AG04449 (cell line): ENCODE results near the gene SLC25A1.

Source experiments
- CTCF ChIA-PET: fragments of 350-600 bp; formaldehyde crosslinking; extraction: SDS; loops from one replicate; lab custom pipeline; 2021; ENCODE audit warnings: antibody characterized with exemption; lab: Yijun Ruan, JAX
- POLR2A ChIA-PET: fragments of 400-600, 350-600 bp; formaldehyde crosslinking; extraction: SDS; loops from one replicate; lab custom pipeline; 2020; ENCODE audit warnings: antibody characterized with exemption, inconsistent platforms; lab: Yijun Ruan, JAX
- DNase-seq: peaks from one replicate; pipeline ENCODE4 v3.0.0-alpha.2; 2010; ENCODE audit warnings: low read depth, low spot score
- H3K4me3 ChIP-seq: 2 replicates; pipeline ENCODE4 v1.5.1; 2011; ENCODE audit warnings: low read depth, mild to moderate bottlenecking, control low read depth, low read length
- TF ChIP-seq, protein P1 (sequence below): IDR thresholded peaks from one replicate; pipeline ENCODE4 v1.5.1; 2011; ENCODE audit warnings: mild to moderate bottlenecking, moderate library complexity, low read length, control low read depth, inconsistent platforms; ENCODE audit not compliant: insufficient read depth; ENCODE audit errors: missing control alignments

SLC25A1 gene

DNA sequence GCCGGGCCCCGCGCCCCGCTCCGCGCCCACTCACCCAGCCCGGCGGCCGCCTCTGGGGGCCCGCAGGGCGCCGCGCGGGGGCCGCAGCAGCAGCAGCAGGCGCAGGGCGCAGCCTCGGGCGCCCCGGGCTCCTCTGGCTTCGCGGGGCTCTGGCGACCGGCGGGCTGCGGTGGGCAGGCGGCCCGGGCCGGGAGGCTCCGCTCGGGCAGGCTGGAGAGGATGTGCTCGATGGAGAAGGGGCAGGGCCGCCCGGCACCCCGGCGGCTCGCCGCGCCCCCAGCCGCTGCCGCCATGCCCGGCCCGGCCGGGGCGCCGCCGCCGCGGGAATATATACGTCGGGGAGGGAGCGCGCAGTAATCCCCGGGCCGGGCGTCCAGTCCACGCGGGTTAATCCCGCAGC is 28.5 kb downstream of the SLC25A1 start, which contains the start of gene GSC2:
GSC2 (minus strand) TSS at position 302 of the 400 bp plus-strand sequence; CDS start at position 293, 9 bp downstream.
- H3K4me3 ChIP-seq: no peak within 1 kb of the TSS
- no peak for DNase-seq
- ChIA-PET CTCF (no interaction called here), POLR2A (no interaction called here)
- TF ChIP-seq, protein P1, sequence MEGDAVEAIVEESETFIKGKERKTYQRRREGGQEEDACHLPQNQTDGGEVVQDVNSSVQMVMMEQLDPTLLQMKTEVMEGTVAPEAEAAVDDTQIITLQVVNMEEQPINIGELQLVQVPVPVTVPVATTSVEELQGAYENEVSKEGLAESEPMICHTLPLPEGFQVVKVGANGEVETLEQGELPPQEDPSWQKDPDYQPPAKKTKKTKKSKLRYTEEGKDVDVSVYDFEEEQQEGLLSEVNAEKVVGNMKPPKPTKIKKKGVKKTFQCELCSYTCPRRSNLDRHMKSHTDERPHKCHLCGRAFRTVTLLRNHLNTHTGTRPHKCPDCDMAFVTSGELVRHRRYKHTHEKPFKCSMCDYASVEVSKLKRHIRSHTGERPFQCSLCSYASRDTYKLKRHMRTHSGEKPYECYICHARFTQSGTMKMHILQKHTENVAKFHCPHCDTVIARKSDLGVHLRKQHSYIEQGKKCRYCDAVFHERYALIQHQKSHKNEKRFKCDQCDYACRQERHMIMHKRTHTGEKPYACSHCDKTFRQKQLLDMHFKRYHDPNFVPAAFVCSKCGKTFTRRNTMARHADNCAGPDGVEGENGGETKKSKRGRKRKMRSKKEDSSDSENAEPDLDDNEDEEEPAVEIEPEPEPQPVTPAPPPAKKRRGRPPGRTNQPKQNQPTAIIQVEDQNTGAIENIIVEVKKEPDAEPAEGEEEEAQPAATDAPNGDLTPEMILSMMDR: no peak

DNA sequence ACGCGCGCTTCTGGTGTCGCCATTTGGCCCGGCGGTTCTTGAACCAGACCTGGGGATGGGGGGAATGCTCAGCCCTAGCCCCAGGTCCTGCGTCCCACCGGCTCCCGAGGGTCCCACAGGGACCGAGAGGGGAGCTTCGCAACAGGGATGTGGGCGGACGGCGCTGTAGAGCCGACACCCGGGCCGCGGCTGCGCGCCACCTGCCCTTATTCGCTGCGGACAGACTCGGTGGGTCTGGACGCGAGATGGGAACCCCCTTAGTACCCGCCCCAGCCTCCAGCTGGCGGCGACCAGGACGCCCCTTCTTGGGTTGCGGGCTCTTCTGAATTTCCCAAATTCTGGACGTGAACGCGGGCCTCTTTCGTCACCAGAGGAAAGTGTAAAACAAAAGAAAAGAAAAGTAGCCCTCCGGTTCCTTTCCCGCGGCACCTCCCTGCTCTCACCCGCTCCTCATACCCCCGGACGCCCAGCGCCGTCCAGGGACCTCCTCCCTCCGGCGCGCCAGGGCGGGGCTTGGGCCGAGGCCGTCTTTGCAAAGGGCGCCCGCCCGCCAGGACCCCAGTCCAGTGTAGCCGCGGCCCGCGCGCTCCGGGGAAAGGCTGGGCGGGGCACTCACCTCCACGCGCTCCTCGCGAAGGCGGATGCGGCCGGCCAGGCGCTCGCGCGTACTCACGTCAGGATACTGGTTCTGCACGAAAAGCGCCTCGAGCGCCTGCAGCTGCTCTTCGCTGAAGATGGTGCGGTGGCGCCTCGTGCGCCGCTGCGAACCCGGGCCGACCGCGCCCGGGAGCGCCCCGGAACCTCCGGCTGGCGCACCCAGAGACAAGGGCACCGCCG is 29.3 kb downstream of the SLC25A1 start:
- H3K4me3 ChIP-seq: no peak overlapping the region
- POLR2A ChIA-PET: no interaction called here
- TF ChIP-seq, protein P1: no peak
- CTCF ChIA-PET: interaction anchor here (1.2 kb wide), 1 partner anchor 13 kb away, joined by 3 read pairs; no protein-coding TSS in a partner anchor
- DNase-seq: no peak

DNA sequence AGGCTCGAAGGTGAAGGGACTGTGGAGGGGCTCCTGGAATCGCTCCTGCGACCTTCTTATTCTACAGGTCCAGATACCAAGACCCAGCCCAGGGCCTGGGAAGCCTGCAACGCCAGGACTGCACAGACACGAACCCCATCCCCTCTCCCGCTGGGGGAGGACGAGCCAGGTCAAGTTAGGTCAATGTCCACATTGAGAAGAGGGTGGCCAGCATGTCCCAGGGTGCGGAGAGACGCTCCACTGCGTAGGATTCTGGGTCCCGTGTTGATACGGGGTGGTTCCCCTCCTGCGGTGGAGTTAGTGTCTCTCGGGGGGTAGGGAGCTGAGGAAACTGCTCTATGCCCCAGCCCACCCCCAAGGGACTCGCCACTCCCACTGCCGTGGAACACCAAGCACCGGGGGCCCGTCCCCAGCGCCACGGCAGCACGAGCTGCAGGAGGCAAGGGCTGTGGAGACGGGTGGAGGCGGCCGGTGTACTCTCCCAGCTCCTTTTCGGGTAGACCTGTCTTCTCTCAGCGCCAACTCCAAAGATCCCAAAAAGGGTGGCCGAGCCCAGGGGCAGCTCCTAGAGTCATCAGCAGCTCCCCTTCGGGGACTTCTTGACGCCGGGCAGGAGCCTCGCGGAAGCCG is 30.0 kb downstream of the SLC25A1 start:
- CTCF ChIA-PET: interaction anchor here (1.2 to 1.4 kb wide), 2 partner anchors 13 to 481 kb away, joined by 3 to 4 read pairs; no protein-coding TSS in a partner anchor
- H3K4me3 ChIP-seq: no peak overlapping the region
- no peak for DNase-seq
- TF ChIP-seq, protein P1: no peak
- POLR2A ChIA-PET: no interaction called here

DNA sequence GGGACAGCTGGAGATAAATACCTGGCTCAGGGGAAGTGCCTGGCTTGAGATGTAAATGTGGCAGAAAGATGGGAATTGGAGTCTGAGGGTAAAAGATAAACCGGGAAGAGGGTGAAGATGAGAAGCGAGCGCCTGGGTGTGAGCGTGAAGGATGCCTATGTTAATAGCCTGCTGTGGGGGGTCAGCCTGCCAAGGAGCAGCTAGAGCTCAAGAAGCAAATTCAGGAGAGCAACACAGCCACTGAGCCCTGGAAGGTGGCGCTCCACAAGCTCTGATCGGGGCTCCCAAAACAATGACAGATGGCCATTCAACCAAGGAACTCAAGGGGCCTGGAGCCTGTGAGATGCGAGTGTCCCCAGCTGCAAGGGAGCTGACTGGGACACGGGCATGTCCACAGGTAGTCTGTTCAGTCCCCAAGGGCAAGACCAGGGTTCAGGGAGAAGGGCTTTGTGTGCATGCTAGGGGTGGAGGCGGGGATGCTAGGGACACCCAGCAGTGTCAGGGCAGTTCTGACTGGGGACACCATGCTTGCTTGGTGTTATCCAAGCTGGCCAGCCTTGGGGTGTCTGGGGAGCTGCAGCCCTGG is 31.2 kb downstream of the SLC25A1 start:
- DNase-seq: no peak
- ChIA-PET POLR2A (no interaction called here), CTCF (interaction anchor here (0.9 to 1.5 kb wide), 4 partner anchors 8 to 482 kb away, joined by 3 to 5 read pairs (median 4); no protein-coding TSS in a partner anchor)
- TF ChIP-seq, protein P1: no peak
- H3K4me3 ChIP-seq: no peak overlapping the region

DNA sequence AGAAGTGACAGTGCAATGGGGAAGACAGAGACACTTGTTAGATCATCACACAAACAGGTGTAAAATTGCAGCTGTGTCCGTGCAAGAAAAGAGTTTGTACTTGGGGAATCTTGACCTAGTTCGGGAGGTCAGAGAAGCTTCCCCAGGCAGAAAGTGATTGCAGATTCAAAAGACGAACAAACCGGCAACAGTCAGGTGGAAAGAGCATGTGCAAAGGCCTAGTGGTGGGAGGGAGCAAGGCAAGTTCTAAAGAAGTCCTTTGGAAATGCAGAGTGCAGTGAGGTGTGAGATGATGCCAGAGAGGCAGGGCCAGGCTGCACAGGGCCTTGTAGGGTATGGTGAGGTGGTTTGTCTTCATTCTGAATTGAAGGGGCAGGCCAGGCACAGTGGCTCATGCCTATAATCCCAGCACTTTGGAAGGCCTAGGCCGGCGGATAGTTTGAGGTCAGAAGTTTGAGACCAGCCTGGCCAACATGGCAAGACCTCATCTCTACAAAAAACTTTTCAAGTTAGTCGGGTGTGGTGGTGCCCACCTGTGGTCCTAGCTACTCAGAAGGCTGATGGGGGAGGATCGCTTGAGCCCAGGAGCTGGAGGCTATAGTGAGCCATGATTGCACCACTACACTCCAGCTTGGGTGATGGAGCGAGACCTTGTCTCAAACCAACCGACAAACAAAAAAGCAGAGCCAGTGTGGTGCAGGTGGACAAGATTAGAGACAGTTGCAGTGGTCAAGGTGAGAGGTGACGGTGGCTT is 32.1 kb downstream of the SLC25A1 start:
- no peak for DNase-seq
- ChIA-PET POLR2A (no interaction called here), CTCF (interaction anchor here (0.9 to 2.5 kb wide), 5 partner anchors 9 to 481 kb away, joined by 3 to 11 read pairs (median 4); no protein-coding TSS in a partner anchor)
- TF ChIP-seq, protein P1: no peak
- H3K4me3 ChIP-seq: no peak overlapping the region
